NOMO-1 treated with DMSO at 0.1 percent for 48 hours (cell line): Measurements from ENCODE around the gene MYL5.
"Not testable (repeated sequence)": the region's sequence is repeated elsewhere in the genome, so short reads cannot be mapped to it uniquely, and the experiment has no call there.

Experiments used
- DNase-seq: peaks from one replicate; lab custom pipeline; 2025; ENCODE audit not compliant: unreplicated experiment; lab: John Stamatoyannopoulos, UW

The MYL5 gene

DNA sequence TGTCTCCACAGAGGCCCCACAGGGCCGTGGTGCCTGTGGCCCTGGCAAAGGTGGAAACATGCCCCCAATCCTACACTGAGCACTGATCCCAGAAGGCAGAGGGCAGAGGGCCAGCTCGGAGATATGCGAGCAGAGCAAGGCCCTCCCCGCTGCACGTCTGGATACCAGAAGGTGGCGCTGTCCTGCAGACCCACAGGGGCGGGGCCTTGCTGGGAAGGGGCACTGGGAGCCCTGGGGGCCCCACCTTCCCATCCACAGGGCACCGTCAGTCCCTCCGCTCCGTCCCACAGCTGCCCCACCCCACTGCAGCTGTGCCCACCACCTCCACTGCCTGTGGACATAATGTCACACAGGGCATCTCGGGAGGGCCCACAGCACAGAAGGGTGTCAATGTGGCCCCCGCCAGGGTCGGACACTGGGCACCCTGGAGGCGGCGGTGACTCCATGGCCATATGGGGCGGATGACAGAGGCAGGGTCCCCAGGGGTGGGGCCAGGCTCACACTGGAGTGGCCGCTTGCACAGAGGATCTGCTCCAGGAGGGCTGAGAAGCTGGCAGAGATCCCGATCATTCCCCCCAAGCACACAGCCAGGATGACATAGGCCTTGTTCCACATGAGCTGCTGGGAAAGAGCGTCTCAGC is 9.8 kb downstream of the MYL5 start:
- peak; percentile 6 for DNase-seq

DNA sequence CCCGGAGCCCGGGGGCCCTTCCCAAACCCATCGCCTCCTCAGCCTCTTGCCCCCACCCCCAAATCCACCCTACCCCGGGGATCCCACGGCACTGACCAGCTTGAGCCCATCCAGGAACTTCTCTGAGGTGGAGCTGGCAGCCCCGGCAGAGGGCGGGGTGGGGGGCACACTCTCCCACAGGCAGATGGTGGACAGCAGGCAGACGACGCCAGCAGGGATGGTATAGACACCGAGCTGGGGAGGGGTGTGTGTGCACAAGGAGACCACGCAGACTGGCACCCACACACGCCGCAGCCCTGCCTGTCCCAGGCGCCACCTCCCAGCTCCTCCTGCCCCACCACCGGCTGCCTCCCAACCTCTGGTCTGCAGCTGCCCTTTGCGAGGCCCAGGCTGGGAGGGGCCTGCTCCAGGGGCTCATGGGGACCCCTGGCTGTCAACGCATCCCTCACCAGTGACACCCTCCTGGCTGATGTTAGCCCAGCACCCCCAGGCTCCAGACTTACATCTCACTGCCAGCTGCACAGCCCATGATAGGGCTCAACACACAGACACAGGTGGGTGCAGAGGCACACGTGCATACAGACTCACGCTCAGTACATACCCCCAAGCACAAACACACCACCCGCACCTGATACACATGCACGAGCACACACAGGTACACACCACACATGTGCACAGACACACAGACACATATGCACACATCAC is 10.4 kb downstream of the MYL5 start:
- no peak for DNase-seq

DNA sequence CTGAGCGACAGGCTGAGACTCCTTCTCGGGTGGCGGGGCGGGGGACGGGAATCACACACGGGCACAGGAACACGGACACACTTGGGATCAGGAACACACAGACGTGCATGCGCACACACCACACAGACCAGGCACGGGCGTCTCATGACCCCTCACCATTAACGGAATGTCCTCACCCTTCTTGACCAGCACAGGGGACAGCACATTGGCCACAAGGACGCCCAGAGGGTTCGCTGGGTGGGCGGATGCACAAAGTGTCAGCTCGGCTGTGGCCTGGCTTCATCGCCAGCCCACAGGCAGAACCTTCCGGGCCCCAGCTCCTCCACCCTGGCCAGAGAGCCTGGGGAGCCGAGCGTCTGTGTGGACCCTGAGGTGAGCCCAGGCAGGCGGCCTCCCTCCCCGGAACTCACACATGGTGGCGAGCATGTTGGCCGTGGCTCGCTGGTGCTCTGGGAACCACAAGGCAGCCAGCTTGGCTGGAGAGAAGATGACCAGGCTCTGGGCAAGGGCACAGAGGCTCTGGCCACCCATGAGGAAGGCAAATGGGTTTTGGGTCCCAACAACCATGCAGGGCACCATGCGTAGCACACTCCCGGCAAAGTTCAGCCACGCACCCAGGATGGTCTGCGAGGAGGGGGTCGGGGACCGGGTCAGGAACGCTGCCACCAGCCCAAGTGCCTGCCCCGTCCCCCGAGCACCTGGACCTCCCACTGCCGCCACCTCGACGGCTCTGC is 11.5 kb downstream of the MYL5 start:
- DNase-seq = no peak

DNA sequence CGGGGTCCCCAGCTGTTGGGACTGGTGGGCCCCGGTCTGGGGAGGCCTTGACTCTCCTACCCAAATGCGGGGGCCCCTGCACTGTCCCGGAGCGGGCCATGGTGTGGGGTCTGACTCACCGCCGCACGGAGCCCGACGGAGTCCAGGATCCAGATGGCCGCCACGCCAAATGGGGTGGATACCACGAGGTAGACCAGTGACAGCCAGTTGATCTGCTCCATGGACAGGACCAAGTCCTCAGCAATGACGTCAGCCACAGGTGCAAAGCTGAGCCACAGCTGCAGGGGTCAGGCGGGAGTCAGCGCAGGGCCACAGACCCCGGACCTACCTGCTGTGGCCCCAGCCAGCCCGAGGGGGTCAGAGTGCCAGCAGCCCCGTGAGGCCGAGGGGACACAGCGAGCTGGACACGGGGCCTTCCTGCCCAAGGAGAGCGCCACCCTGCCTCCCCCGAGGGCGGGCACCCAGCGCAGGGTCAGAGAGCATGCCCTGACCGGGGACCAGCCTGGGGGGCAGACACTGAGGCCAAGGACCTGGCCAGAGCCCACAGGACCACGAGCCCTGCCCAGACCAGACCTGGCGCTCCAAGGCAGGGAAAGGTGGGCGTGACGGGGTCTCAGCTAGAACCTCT is 12.2 kb downstream of the MYL5 start:
- no peak for DNase-seq

DNA sequence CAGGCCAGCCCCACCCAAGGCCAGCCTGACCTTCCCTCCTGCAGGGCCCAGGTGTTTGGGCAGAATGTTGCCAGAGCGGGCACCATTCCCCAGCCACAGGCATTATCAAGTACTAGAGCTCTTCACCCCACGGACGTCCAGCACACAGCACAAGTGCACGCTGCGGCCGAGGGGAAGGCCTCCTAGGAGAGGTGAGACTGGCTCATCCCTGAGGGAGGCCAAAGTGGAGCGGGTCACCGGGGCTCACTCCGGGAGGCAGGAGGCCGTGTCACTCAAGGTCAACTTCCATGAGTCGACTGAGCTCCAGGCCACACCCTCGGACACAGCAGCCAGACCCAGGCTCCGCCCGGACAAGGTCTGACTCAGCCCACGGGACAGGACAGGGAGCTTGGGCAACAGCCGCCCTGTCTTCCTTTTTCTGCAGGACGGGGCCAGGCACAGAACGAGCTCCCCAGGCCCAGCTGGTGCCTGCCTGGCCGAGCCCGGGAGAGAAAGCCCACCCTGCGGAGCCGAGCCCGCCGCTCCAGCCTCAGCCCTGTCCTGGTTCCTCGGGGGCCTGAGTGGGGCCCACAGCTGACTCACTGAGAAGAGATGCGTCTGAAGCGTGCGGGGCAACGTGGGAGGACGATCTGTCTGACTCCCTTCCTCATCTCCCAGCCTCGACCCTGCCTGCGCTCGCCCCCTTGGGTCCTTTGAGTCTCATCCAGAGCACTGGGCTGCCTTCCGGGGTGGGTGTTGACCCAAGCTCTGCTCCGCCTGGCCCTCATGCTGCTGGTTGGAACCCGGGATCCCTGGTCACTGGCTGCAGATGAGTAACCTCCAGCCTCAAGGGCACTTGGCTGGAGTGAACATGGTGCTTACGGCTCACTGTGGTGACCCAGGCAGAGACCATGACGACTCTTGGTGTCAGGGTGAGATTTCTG is 13.0 kb downstream of the MYL5 start:
- peak; percentile 90 for DNase-seq

DNA sequence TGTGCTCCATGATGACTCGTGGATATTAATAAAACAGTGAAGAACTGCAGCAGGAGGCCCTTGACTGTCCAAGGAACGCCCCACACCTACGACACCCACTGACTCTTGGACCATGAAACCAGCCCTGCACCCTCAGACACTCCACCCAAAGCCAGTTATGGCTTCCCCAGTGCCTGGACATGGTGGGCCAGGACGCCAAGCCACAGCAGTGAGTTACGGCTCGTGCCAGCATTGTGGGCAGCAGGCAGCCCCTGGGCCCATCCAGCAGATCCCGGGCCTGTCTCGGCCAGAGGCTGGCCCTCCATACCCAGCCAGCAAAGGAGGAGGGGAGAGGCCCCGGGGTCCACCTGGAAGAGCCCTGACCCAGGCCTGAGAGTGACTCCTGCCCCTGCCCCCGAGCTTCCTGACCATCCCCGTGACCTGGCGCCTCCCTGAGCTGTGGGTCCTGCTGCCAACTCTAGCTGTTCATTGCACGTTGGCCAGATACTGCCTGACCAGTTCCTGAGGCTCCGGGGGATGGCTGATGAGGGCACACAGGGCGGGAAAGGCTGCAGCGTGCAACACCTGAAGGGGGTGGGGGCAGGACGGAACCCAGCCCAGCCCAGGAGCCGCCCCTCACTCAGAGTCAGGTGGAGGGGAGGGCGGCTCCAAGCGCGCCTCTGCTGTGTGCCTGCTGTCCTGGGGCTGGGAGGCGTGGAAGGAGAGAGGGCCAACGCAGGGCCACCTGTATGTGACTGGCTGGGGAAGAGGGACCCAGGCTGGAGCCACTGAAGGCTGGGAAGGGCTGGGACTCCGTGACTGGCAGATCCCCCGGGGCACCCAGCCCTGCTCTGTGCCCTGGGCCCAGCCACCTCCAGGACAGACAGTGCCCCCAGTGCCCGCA is 13.9 kb downstream of the MYL5 start:
- no peak for DNase-seq

DNA sequence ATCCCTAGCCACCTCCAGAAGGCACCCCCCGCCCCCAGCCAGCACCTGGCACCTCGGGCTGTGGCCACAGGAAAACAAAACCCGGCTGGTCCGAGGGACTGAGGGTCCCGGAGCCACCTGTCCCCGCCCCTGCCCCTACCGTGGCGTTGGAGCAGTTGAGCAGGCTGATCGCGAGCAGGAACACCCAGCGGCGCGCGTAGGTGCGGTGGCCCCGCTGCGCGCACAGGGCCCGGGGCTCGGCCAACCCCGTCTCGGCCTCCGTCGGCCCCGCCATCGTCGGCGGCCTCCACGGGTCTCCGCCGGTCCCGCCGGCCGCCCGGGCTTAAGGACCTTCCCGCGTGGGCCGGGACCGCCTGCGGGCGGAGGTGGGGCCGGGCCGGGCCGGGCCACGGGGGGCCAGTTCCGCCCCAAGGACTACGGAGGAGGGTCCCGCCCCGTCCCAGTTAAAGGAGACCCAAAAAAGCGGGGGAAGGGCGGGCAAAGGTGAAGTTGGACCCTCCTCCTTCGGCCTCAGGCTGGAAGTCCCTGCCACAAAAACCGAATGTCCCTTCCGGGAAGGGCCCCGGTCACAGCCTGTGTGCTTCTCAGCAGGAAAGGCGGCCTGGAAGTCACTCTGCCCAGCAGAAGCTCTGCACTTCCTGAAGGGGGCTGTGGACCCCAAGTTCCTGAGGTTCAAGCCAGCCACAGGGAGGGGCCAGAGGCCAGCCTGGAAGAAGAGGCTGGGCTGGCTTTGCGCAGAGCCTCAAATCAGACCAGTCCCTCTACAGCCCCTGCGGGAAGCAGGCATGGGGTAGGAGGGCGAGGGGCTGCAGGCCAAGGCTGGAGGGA is 14.7 kb downstream of the MYL5 start, which contains the start of gene SLC49A3:
Gene SLC49A3, minus strand, starts transcription at position 298 of the 828 bp plus-strand sequence. Its CDS starts 24 bp downstream, at position 274.
- DNase-seq = peak; percentile 41

DNA sequence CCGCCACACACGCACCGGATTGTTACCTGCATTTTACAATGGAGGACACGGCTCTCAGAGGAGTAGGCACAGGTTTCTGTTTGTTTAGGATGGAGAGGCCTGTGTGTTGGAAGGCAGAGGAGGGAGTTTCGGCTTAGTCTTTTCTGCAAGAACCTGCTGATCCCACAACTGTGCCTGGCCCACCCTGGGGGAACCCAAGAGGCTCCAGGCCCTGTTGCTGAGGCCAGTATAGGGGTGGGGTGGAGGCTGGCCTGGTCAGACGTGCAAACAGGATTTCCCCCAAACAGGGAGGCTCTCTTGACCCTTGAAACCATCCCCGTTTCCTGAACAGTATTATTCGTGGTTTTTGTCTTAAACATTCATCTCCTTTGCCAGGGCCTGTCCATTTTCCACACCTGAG is 15.4 kb downstream of the MYL5 start:
- DNase-seq = no peak

DNA sequence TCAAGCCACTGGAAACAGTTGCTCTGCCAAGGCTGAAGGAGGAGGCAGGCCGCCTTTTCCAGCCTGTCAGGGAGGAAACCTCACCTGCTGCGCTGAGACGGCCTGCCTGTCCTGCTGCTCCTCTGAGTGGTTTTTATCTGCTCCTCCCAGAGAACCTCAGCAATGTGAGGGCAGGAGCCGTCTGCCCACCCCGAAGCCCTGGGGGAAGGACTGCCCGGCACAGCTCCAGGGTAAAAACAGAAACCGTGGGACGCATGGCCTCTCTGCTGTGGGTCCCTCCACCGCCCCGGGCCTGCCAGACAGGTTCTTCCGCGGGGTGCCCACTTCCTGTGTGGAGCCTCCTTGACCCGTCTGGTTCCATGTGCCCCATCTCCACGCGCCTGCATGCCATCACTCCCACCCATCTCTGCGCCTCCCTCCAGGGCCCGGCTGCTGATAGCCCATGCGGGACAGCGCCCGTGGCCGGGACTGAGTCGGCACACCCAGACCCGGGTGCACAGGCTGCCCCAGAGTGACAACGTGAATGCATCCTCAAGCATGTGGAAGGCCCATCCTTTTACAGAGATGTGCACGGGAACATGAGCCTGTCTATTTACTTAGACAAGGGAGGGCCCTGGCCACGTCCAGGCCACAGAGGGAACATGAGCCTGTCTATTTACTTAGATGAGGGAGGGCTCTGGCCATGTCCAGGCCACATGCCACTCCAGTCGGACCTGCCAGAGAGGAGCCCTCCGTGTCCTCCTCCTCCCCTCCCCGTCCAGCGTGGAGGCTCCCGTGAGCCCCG is 18.6 kb downstream of the MYL5 start:
- no peak for DNase-seq

DNA sequence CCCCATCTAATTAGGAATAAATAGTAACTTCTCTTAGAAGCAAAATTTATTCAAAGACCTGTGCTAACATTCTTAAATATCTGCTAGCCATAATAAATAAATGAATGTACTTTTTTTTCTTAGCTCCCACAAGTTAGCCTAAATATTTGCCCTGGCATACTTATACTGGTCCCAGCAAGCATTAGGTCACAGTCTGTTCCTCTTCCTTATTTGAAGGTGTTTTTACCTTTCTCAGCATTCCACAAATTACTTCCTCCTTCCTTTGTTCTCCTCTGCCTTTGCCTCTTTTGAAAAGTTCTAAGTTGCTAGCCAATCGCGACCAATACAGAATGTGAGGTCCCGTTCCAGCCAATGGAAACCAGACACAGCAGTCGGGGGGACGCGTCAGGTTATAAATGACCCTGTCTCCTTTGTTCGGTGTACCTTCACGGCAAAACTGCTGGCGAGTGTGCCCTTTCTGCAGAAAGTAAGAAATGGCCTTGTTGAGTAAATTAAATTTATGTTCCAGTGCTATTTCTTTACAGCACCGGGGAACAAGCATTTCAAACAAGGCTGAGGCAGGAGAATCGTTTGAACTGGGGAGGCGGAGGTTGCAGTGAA is 20.1 kb downstream of the MYL5 start:
- DNase-seq = not testable (repeated sequence)

DNA sequence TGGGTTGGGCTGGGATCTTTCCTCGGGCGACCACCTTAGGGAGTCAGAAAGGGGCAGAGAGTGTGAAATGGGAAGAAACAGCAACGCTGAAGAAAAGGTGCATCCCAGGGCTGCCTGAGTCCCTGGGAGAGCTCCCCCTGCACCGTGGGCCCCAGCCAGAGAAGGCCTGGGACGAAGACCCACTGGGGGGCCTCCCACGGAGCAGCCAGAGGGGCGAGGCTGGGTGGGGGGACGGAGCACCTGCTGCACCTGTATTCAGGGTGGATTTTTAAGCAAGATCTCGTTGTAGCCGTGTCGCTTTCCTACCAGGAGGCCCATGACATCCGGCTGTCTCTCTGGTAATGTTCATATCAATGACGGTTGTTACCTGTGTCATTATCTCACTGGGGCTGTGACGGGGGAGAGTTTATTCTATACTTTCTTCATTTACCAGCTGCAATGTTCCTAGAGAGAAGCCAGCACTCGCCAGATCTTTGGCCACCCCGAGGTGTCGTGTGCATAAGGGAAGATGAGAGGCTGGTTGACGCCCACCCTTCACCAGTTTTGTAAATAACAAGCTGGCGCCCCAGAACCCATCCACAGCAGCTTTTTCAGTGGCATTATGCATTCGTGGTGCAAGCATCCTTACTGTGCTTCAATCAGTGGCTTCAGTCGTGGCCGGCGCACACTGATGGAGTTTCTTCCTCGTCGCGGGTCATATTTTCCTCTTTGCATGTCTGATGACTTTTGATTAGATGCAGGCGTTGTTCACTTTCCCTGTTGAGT is 25.7 kb downstream of the MYL5 start:
- DNase-seq = no peak

DNA sequence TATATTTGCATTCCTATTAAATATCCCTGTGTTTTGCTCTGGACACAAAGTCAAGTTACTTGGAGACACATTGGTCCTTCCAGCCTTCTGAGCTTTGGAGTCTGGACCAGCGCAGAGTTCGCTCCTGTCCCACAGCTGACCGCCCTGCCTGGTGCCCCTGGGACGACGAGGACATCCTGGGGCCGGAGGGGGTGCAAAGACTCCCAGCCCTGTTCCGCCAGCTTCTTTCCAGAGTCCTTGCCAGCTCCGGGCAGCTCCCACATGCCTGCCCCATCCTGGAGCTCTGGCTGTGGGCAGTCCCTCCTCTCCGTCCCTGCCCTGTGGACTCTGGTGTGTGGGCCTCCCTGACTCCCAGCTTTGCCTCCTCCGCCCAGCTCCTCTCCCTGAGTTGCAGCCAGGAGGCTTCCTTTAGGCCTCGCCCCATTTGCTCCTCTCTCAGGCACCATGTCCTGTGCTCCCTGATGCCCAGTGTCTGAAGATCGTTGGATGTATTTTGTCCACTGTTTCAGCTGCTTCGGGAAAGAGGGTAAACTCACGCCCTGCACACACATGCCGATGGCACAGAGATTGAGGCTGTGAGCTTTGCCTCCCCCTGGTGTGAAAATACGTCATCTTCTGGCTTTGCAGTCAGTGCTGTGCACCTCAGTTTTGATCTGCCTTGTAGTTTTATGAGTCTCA is 26.4 kb downstream of the MYL5 start:
- DNase-seq = no peak

DNA sequence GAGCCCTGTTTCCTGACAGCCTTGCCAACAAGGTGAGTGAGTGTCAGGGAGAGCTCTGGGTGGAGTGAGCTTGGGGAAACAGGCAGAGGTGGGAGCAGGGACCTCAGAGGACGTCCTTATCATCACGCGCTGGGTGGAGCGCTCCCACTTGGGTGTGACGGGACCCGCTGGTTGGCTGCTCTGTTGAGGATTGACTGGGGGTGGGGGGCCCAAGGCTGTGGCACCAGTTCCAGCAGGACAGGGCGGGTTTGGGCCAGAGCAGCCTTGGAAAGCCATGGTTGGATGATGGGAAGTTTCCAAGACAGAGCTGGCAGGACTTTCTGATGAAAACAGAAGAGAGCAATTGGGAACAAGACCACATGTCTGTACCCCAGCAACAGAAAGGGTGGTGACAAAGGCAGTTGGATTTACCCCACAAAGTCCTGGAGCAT is 28.3 kb downstream of the MYL5 start:
- no peak for DNase-seq

DNA sequence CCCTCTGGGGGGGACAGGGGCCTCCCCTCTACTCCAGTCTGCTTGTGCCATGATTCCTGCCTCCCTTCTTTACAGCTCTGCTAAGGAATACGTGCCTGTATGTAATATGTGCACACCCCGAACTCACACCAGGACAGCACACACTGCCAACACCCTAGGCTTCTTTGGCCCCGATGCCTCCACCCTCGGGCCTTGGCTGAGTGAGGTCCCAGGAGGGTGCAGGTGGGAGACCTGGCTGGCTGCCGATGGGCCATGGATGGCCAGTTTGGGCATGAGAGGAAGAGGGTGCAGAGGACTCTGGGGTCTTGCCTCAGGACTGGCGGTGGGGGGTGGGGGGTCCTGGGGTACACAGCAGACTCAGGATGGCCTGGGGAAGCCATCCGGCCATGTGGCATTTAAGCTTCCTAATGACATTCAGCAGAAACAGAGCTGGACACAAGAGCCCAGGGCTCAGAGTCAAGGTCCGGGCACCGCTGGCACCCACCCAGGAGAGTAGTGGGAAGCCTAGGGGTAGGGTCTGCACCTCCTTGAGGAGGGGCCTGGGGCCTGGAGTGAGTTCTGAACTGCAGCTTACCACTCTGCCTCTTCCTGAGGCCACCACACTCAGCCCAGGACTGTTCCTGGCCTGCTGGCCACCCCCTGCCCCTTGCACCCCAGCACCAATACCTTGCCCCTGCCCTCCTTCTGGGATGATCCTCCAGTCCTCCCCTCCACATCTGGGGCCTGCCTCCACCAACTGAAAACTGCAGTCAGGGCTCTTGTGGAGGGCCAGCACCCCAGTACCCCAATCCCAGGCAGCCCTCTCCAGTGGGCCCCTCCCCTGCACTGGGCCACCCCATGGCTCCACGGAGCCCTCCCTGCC is 29.2 kb downstream of the MYL5 start:
- DNase-seq = no peak

DNA sequence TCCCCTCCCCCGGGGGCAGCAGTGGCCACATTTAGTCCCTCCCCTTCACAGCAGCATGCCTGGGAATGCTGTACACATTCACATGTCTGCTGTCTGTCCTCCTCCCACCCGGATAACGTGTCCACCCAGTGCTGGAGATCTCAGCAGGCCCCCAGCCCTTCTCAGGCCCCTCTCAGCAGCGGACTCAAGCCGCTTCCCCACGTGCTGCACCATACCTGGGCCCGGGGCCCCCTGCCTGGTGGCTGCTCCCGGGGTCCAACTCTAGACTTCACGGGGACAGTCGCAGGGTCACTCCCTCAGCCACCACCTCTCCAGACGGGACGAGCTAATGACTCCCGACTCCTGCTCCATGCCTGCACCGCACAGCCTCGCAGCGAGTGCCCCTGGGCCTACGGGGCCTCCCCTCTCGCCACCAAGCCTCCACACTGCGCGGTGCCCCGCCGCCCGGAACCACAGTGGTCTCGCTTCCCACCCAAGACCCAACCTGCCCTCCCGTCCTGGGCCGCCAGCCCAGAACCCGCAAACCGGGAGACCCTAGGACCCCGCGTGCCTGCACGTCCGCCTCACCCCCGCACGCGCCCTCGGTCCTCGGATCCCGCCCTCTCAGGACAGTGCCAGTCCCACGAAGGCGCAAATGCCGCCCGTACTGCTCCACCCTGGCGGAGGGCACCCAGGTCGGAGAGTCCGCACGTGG is 30.0 kb downstream of the MYL5 start:
- no peak for DNase-seq
